ENCODE measurements around the gene IFNA17.
"Not testable (repeated sequence)": the region's sequence is repeated elsewhere in the genome, so short reads cannot be mapped to it uniquely, and the experiment has no call there.

IFNA17 gene

DNA sequence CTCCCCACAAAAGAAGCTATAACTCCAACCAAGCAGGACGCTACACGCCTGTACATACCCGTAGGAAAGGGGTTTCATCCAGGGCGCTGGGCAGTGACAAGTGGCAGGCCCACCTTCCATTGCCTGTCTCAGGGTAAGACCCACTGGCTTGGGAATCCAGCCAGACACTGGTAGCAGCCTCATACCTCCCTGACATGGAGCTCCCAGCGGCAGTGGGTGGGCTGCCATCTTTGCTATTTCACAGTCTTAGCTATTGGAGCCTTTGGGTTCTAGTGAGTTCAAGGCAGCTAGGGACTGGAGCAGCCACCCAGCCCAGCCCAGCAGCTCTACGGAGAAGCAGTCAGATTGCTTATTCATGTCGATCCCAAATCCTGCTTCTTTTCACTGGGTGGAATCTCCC is 17.7 kb downstream of the IFNA17 start:
- no peak for DNase-seq

GRCh38 chr9:21207043-21207442 is 21.0 kb downstream of the IFNA17 start, which contains the start of gene IFNA10:
Gene IFNA10 (minus strand): TSS chr9:21207143. CDS start chr9:21207097, 46 bp downstream.
- not testable (repeated sequence) for DNase-seq

DNA sequence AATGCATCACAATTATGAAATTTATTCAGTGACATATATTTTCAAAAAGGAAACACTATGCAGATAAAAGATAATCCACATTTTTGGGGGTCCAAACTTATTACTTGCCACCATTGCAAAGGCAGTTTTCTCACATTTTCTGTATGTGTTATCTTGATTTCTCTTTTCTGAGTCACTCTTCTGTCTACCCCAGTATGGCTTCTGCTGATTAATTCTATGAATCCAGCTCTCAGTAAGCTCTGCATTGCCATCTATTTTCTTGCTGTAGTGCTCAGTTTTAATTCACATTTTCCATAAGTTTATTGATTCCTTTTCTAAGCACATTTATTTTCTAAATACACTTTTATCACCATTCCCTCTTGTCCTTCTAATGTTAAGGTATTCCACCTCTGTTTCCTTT is 22.8 kb downstream of the IFNA17 start:
- no peak for DNase-seq

- not testable (repeated sequence) for DNase-seq
Observed at GRCh38 chr9:21202105-21202504, 25.9 kb downstream of the IFNA17 start, which contains the start of gene IFNA7. Gene IFNA7 (minus strand): TSS chr9:21202205. CDS start chr9:21202165, 40 bp downstream.

DNA sequence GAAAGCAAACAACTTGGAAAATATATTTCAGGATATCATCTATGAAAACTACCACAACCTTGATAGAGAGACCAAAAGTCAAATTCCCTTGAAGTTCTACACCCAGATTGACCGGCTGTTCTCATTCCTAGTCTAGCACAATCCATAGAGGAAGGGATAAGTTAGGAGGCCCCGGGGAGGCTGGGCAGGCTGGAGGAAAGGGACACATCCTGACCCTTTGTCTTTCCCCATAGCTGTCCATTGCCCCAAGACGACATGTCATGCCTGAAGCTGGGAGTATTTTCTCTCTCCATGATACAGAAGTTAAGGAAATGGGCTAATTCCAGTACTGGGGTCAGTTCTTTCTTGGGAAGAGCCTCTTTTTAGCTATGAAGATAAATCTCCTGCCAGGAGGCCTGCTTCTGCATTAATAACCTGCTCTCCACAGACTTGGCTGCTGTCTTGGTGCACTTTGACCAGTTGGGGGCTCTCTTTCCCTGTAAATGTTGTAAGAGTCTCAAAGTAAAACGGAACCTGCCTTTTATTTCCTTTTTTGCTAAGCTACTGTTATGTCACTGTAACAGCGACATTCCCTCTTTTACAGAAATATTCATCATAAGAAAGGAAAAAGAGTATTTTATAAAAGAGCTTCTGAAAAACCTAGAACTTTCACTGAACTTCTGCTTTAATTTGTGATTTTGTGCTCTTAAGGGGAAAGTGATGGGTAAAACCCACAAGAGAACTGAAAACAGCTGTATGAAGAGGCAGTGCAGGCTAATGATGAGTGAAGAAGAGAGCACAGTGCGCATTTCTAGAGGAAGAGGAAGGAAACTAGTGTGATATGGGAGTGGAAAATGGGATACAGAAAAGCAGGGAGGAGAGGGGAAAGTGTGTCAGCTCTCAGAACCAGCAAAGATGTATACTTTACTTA is 32.9 kb downstream of the IFNA17 start:
- not testable (repeated sequence) for DNase-seq

GRCh38 chr9:21187487-21187886 is 40.5 kb downstream of the IFNA17 start, which contains the start of gene IFNA4:
Gene IFNA4 (minus strand): TSS chr9:21187587. CDS start chr9:21187531, 56 bp downstream.
- not testable (repeated sequence) for DNase-seq

DNA sequence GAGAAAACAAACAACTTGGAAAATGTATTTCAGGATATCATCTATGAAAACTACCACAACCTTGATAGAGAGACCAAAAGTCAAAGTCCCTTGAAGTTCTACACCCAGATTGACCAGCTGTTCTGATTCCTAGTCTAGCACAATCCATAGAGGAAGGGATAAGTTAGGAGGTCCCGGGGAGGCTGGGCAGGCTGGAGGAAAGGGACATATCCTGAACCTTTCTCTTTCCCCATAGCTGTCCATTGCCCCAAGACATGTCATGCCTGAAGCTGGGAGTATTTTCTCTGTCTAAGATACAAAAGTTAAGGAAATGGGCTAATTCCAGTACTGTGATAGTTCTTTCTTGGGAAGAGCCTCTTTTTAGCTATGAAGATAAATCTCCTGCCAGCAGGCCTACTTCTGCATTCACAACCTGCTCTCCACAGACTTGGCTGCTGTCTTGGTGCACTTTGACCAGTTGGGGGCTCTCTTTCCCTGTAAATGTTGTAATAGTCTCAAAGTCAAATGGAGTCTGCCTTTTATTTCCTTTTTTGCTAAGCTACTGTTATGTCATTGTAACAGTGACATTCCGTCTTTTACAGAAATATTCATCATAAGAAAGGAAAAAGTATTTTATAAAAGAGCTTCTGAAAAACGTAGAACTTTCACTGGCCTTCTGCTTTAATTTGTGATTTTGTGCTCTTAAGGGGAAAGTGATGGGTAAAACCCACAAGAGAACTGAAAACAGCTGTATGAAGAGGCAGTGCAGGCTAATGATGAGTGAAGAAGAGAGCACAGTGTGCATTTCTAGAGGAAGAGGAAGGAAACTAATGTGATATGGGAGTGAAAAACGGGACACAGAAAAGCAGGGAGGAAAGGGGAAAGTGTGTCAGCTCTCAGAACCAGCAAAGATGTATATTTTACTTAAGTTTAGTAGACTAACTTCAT is 44.9 kb downstream of the IFNA17 start:
- DNase-seq: not testable (repeated sequence)
